ENCODE results near the gene TUSC2. TPM values are rescaled to one million over a fixed set of nuclear protein-coding genes. Genes with fewer than 3 reads are reported as not detected.

The TUSC2 gene
- total and polyA plus RNA-seq, 9 of the 15 experiments (the other 6 are each of a cell fraction or from before 2014, with no cell fraction given): 2.8 to 67.5 (median 25.8) TPM

- TF ChIP-seq, protein P1, sequence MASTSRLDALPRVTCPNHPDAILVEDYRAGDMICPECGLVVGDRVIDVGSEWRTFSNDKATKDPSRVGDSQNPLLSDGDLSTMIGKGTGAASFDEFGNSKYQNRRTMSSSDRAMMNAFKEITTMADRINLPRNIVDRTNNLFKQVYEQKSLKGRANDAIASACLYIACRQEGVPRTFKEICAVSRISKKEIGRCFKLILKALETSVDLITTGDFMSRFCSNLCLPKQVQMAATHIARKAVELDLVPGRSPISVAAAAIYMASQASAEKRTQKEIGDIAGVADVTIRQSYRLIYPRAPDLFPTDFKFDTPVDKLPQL (IDR thresholded peaks at IDR 0.05; ENCODE audit: extremely low read depth, insufficient read length): no peak
- TF ChIP-seq MYC (IDR thresholded peaks at IDR 0.05; ENCODE audit: low read depth, low read length) (peak; percentile 89), MYC (CRISPR knock-in tag; IDR thresholded peaks at IDR 0.05; ENCODE audit: borderline replicate concordance, low read depth) (no peak), CREB3L1 (IDR thresholded peaks at IDR 0.05; ENCODE audit: borderline replicate concordance, low read depth) (peak; percentile 96), BCOR (IDR thresholded peaks at IDR 0.05) (no peak), GMEB1 (CRISPR knock-in tag; IDR thresholded peaks at IDR 0.05) (peak; percentile 93), MAZ (CRISPR knock-in tag; conservative IDR thresholded peaks at IDR 0.05 in 1 of 2, IDR thresholded peaks at IDR 0.05 in 1 of 2) (peak; percentile 89 to 97), LARP7 (IDR thresholded peaks at IDR 0.05) (no peak), RBM34 (IDR thresholded peaks at IDR 0.05; ENCODE audit: borderline replicate concordance, insufficient read depth, low read length) (no peak), ZBTB1 (CRISPR knock-in tag; IDR thresholded peaks at IDR 0.05; ENCODE audit: borderline replicate concordance, low read depth) (no peak), THRAP3 (IDR thresholded peaks at IDR 0.05; ENCODE audit: borderline replicate concordance) (no peak), HNRNPUL1 (IDR thresholded peaks at IDR 0.05; ENCODE audit: low read length) (no peak), JUN (IDR thresholded peaks at IDR 0.05; ENCODE audit: borderline replicate concordance, low read depth, low read length) (peak; percentile 72; the same call in 1 of the 2 replicates), JUN (CRISPR knock-in tag; IDR thresholded peaks at IDR 0.05; ENCODE audit: borderline replicate concordance) (no peak), ZNF699 (CRISPR knock-in tag; IDR thresholded peaks at IDR 0.05; ENCODE audit: insufficient replicate concordance) (no peak), PTTG1 (tag; IDR thresholded peaks at IDR 0.05; ENCODE audit: low read depth) (0 out of 2 replicates have a peak, but pooled peaks have one; percentile 23), NRF1 (conservative IDR thresholded peaks at IDR 0.05 in 1 of 2, IDR thresholded peaks at IDR 0.05 in 1 of 2) (peak; percentile 87 to 90), MBD2 (IDR thresholded peaks at IDR 0.05; ENCODE audit: borderline replicate concordance, low read depth) (peak; percentile 99), ZNF644 (tag; IDR thresholded peaks at IDR 0.05; ENCODE audit: low read depth) (peak; percentile 99), E2F6 (IDR thresholded peaks at IDR 0.05; ENCODE audit: borderline replicate concordance in 1 of 2, extremely low read depth in 1 of 2, insufficient read depth in 1 of 2, insufficient read length in 1 of 2, low read depth in 1 of 2, low read length in 1 of 2, poor library complexity in 1 of 2, severe bottlenecking in 1 of 2) (peak; percentile 53 to 67), RBFOX2 (IDR thresholded peaks at IDR 0.05; ENCODE audit: low read depth, low read length) (peak; percentile 86)
These were observed 35.6 kb downstream of the TUSC2 start, which contains the start of gene IFRD2 (continued) for GRCh38 chr3:50292159-50293078.
